GM10248 (cell line): Measurements from ENCODE around the gene CD28.

Source experiments
- CTCF ChIA-PET: fragments of 300-600 bp; sonication (Branson Sonifier 250); formaldehyde crosslinking; extraction: SDS; loops from one replicate; lab custom pipeline; 2021; ENCODE audit warnings: antibody characterized with exemption; lab: Yijun Ruan, JAX
- POLR2A ChIA-PET: fragments of 350-650 bp; sonication (Branson Sonifier 250); formaldehyde crosslinking; extraction: SDS; loops from one replicate; lab custom pipeline; 2020; ENCODE audit warnings: antibody characterized with exemption; lab: Yijun Ruan, JAX
- DNase-seq: peaks from one replicate; pipeline ENCODE4 v3.0.0; 2012; ENCODE audit errors: extremely low spot score
- TF ChIP-seq, protein P1 (sequence below): IDR thresholded peaks from 2 replicates; pipeline ENCODE4 v1.5.1; 2012; ENCODE audit warnings: mild to moderate bottlenecking, low read depth; ENCODE audit errors: extremely low read depth, missing control alignments, control extremely low read depth

CD28 gene

GRCh38 chr2:203664029-203664755 is 42.2 kb upstream of the CD28 start:
- ChIA-PET POLR2A (no interaction called here), CTCF (interaction anchor here (1.1 to 1.3 kb wide), 2 partner anchors 22 to 79 kb away, joined by 3 to 4 read pairs; no protein-coding TSS in a partner anchor)
- TF ChIP-seq, protein P1, sequence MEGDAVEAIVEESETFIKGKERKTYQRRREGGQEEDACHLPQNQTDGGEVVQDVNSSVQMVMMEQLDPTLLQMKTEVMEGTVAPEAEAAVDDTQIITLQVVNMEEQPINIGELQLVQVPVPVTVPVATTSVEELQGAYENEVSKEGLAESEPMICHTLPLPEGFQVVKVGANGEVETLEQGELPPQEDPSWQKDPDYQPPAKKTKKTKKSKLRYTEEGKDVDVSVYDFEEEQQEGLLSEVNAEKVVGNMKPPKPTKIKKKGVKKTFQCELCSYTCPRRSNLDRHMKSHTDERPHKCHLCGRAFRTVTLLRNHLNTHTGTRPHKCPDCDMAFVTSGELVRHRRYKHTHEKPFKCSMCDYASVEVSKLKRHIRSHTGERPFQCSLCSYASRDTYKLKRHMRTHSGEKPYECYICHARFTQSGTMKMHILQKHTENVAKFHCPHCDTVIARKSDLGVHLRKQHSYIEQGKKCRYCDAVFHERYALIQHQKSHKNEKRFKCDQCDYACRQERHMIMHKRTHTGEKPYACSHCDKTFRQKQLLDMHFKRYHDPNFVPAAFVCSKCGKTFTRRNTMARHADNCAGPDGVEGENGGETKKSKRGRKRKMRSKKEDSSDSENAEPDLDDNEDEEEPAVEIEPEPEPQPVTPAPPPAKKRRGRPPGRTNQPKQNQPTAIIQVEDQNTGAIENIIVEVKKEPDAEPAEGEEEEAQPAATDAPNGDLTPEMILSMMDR: no peak
- DNase-seq: no peak

DNA sequence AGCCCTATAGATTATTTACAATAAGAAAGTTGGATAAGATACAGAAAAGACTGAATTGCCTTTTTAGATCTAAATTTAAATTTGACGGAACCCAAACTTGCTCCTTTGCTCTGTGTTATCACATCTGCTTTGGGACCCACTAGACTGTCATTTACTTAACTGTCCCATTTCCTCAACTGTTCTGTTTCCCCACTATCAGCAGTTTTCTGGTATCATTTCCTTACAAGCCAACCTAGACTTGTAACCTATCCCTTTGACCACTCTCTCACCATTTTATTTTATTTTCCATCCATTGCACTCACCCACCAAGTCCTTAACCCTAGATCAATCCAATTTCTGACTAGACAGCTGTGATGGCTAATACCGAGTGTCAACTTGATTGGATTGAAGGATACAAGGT is 38.6 kb upstream of the CD28 start:
- ChIA-PET CTCF (no interaction called here), POLR2A (no interaction called here)
- TF ChIP-seq, protein P1: no peak
- no peak for DNase-seq

DNA sequence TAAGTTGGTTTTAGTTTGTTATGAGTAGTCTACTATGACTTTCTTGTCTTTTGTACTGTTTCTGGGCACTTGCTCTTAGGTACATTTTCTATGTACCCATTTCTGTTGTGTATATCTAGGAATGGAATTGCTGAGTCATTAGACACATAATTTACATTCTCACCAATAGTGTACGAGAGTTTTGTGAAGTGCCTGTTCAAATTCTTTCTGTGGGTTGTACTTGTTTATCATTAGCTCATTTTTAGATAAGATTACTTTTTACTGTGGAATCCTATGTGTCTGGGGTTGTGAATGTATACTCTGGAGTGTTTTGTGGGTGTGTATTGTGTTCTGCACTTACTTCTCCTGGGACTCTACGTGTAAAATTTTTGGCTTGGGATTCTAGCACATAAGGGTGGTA is 36.6 kb upstream of the CD28 start:
- ChIA-PET CTCF (no interaction called here), POLR2A (no interaction called here)
- TF ChIP-seq, protein P1: no peak
- DNase-seq: no peak

GRCh38 chr2:203670939-203671338 is 35.5 kb upstream of the CD28 start:
- POLR2A ChIA-PET: no interaction called here
- no peak for DNase-seq
- CTCF ChIA-PET: interaction anchor here (1.1 to 1.2 kb wide), 2 partner anchors 13 to 26 kb away, joined by 3 to 4 read pairs; no protein-coding TSS in a partner anchor
- TF ChIP-seq, protein P1: no peak

- ChIA-PET CTCF (interaction anchor here (1.2 kb wide), 1 partner anchor 12 kb away, joined by 7 read pairs; no protein-coding TSS in a partner anchor), POLR2A (interaction anchor here (0.6 kb wide), 1 partner anchor 111 kb away, joined by 3 read pairs; no protein-coding TSS in a partner anchor)
- no peak for DNase-seq
- TF ChIP-seq, protein P1: no peak
Measured at GRCh38 chr2:203671876-203672275, 34.6 kb upstream of the CD28 start.

GRCh38 chr2:203672856-203673255 is 33.6 kb upstream of the CD28 start:
- CTCF ChIA-PET: no interaction called here

More at GRCh38 chr2:203672856-203673255, 33.6 kb upstream of the CD28 start:
- no peak for DNase-seq
- TF ChIP-seq, protein P1: no peak
- POLR2A ChIA-PET: no interaction called here
